SK-N-SH treated with all-trans-retinoic acid at 6 μM for 48 hours (cell line): ENCODE results near the gene POLR2A.

Experiments used
- ATAC-seq: fragments of 200-7000 bp; cut with Tn5 transposase; 3 replicates; pipeline ENCODE4 v1.9.1; 2020; ENCODE audit warnings: mild to moderate bottlenecking, moderate library complexity
- BACH2 ChIP-seq: fragments of 250-450 bp; sonication (Bioruptor Pico); IDR thresholded peaks from 2 replicates; pipeline ENCODE4 v1.9.0; 2021; ENCODE audit warnings: mild to moderate bottlenecking, borderline replicate concordance
- CREB5 ChIP-seq: fragments of 250-450 bp; sonication (Bioruptor Pico); IDR thresholded peaks from 2 replicates; pipeline ENCODE4 v1.5.1; 2020; ENCODE audit warnings: low read depth, mild to moderate bottlenecking, moderate library complexity
- CSDC2 ChIP-seq: fragments of 250-450 bp; sonication (Bioruptor Pico); IDR thresholded peaks from 2 replicates; pipeline ENCODE4 v1.5.0; 2020; ENCODE audit warnings: mild to moderate bottlenecking, moderate library complexity
- CSRNP3 ChIP-seq: fragments of 250-450 bp; sonication (Bioruptor Pico); IDR thresholded peaks from 2 replicates; pipeline ENCODE4 v1.5.1; 2021; ENCODE audit warnings: mild to moderate bottlenecking, moderate library complexity
- ESRRG ChIP-seq: fragments of 250-450 bp; sonication (Bioruptor Pico); IDR thresholded peaks from 2 replicates; pipeline ENCODE4 v1.6.1; 2021; ENCODE audit warnings: mild to moderate bottlenecking
- GLIS3 ChIP-seq: fragments of 250-450 bp; sonication (Bioruptor Pico); IDR thresholded peaks from 2 replicates; pipeline ENCODE4 v1.5.0; 2020; ENCODE audit warnings: mild to moderate bottlenecking, moderate library complexity
- ISL1 ChIP-seq: fragments of 250-450 bp; sonication (Bioruptor Pico); IDR thresholded peaks from 2 replicates; pipeline ENCODE4 v2.1.2; 2022; ENCODE audit warnings: mild to moderate bottlenecking, moderate library complexity
- OSR1 ChIP-seq: fragments of 250-450 bp; sonication (Bioruptor Pico); IDR thresholded peaks from 2 replicates; pipeline ENCODE4 v1.8.0; 2022; ENCODE audit warnings: moderate library complexity, mild to moderate bottlenecking, inconsistent platforms
- PATZ1 ChIP-seq: fragments of 250-450 bp; sonication (Bioruptor Pico); IDR thresholded peaks from 2 replicates; pipeline ENCODE4 v1.8.0; 2020; ENCODE audit warnings: mild to moderate bottlenecking, moderate library complexity, borderline replicate concordance
- POU6F1 ChIP-seq: fragments of 250-450 bp; sonication (Bioruptor Pico); IDR thresholded peaks from 2 replicates; pipeline ENCODE4 v1.8.0; 2021; ENCODE audit warnings: low read depth, mild to moderate bottlenecking, moderate library complexity, borderline replicate concordance
- PPARA ChIP-seq: fragments of 250-450 bp; sonication (Bioruptor Pico); IDR thresholded peaks from 2 replicates; pipeline ENCODE4 v1.5.0; 2020; ENCODE audit warnings: mild to moderate bottlenecking, borderline replicate concordance
- RARB ChIP-seq: fragments of 250-450 bp; sonication (Bioruptor Pico); IDR thresholded peaks from 2 replicates; pipeline ENCODE4 v1.8.0; 2021; ENCODE audit warnings: mild to moderate bottlenecking, moderate library complexity
- SNAI2 ChIP-seq: fragments of 250-450 bp; sonication (Bioruptor Pico); IDR thresholded peaks from 2 replicates; pipeline ENCODE4 v1.5.0; 2020; ENCODE audit warnings: mild to moderate bottlenecking, moderate library complexity
- TCF4 ChIP-seq: fragments of 250-450 bp; sonication (Bioruptor Pico); IDR thresholded peaks from 2 replicates; pipeline ENCODE4 v1.8.0; 2021; ENCODE audit warnings: mild to moderate bottlenecking, moderate library complexity, borderline replicate concordance
- TOX ChIP-seq: fragments of 250-450 bp; sonication (Bioruptor Pico); IDR thresholded peaks from 2 replicates; pipeline ENCODE4 v1.8.0; 2021; ENCODE audit warnings: mild to moderate bottlenecking, moderate library complexity, borderline replicate concordance
- TSHZ2 ChIP-seq: fragments of 250-450 bp; sonication (Bioruptor Pico); IDR thresholded peaks from 2 replicates; pipeline ENCODE4 v1.5.0; 2020; ENCODE audit warnings: mild to moderate bottlenecking, moderate library complexity
- ZC3H10 ChIP-seq: fragments of 250-450 bp; sonication (Bioruptor Pico); IDR thresholded peaks from 2 replicates; pipeline ENCODE4 v1.5.1; 2021; ENCODE audit warnings: mild to moderate bottlenecking, moderate library complexity
- ZFP3 ChIP-seq: fragments of 250-450 bp; sonication (Bioruptor Pico); IDR thresholded peaks from 2 replicates; pipeline ENCODE4 v1.5.0; 2020; ENCODE audit warnings: mild to moderate bottlenecking, moderate library complexity
- ZFP30 ChIP-seq: fragments of 450-650 bp; formaldehyde crosslinking; IDR thresholded peaks from 2 replicates; pipeline ENCODE4 v1.5.0; 2022; ENCODE audit warnings: mild to moderate bottlenecking, moderate library complexity
- ZNF565 ChIP-seq: fragments of 450-650 bp; formaldehyde crosslinking; conservative IDR thresholded peaks from 2 replicates; pipeline ENCODE4 v1.5.0; 2020; ENCODE audit warnings: low read depth, mild to moderate bottlenecking, moderate library complexity
- ZNF70 ChIP-seq: fragments of 450-650 bp; formaldehyde crosslinking; IDR thresholded peaks from 2 replicates; pipeline ENCODE4 v1.5.0; 2020; ENCODE audit warnings: mild to moderate bottlenecking, moderate library complexity
- ZNF8 ChIP-seq: fragments of 450-650 bp; formaldehyde crosslinking; IDR thresholded peaks from 2 replicates; pipeline ENCODE4 v1.5.0; 2020; ENCODE audit warnings: mild to moderate bottlenecking, moderate library complexity

POLR2A gene

GRCh38 chr17:7538891-7539545 is 54.9 kb downstream of the POLR2A start:
- no peak for TF ChIP-seq OSR1 (CRISPR knock-in tag)
- no peak for TF ChIP-seq TCF4 (CRISPR knock-in tag)
- TF ChIP-seq ZFP30 (CRISPR knock-in tag): no peak
- no peak for TF ChIP-seq SNAI2
- TF ChIP-seq ZNF565 (CRISPR knock-in tag): no peak
- TF ChIP-seq RARB (CRISPR knock-in tag): no peak
- TF ChIP-seq POU6F1 (CRISPR knock-in tag): no peak
- TF ChIP-seq CSDC2 (CRISPR knock-in tag): no peak
- TF ChIP-seq CREB5: no peak
- TF ChIP-seq ZC3H10: no peak
- no peak for TF ChIP-seq PATZ1 (CRISPR knock-in tag)
- TF ChIP-seq ESRRG: no peak
- no peak for TF ChIP-seq TOX
- no peak for TF ChIP-seq PPARA
- TF ChIP-seq ZNF70 (CRISPR knock-in tag): no peak
- ATAC-seq: no peak

GRCh38 chr17:7541074-7541621 is 57.0 kb downstream of the POLR2A start:
- TF ChIP-seq GLIS3 (CRISPR knock-in tag): no peak
- TF ChIP-seq BACH2: no peak
- no peak for TF ChIP-seq ZC3H10
- TF ChIP-seq RARB (CRISPR knock-in tag): no peak
- TF ChIP-seq ZNF70 (CRISPR knock-in tag): no peak
- TF ChIP-seq ZNF8: no peak
- no peak for TF ChIP-seq OSR1 (CRISPR knock-in tag)
- ATAC-seq: no peak

- TF ChIP-seq ZC3H10 (no peak), ZFP30 (CRISPR knock-in tag) (no peak), OSR1 (CRISPR knock-in tag) (no peak), PATZ1 (CRISPR knock-in tag) (no peak), PPARA (no peak), BACH2 (no peak), POU6F1 (CRISPR knock-in tag) (no peak), ZNF565 (CRISPR knock-in tag) (no peak), GLIS3 (CRISPR knock-in tag) (no peak), ISL1 (CRISPR knock-in tag) (no peak), ZFP3 (no peak), CSRNP3 (CRISPR knock-in tag) (no peak), CSDC2 (CRISPR knock-in tag) (no peak), TSHZ2 (CRISPR knock-in tag) (no peak), TOX (no peak), SNAI2 (no peak)
- no peak for ATAC-seq
These were observed 60.7 kb downstream of the POLR2A start for GRCh38 chr17:7544911-7545310.
